OCI-M1 (cell line): ENCODE measurements around the gene TRIM71.

Source experiments
- DNase-seq: peaks from one replicate; lab custom pipeline; 2025; lab: John Stamatoyannopoulos, UW

TRIM71 gene

DNA sequence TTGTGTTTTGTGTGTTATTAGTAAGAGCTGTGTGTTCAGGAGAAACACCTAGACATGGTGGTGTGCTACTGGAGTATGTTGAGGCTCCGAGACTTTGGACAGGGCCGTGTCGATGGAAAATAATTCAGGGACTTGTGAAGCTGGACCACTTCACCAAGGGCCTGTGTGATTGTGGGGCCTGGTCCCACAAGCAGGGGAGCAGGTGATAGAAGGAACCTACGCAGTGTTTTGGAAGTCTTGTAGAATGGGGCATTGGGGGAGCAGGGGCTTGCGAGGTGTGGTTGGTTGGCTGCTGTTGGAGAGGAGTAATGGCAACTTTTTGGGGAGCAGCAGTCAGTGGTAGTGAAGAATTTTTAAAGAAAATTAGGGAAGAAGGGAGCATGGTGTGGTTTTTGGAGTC is 48.7 kb downstream of the TRIM71 start:
- no peak for DNase-seq

DNA sequence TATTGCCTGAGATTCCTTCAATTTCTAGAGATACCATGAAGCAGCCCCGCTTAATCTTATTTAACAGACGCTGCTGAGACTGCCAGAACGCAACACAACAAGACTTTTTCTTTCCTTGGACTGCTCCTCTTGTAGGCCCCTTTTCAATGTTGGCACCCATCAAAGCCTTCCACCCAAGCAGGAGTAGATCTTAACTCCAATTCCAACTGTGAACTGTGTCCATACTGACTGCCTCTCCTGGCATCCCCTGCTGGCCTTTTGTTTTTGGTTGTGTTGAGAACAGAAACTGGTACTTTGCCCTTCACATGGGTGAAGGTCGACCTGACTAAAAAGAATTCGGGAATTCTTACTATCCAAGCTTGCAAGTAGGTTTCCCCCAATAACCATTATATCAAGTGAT is 50.2 kb downstream of the TRIM71 start:
- DNase-seq: no peak

GRCh38 chr3:32868719-32869512 is 51.1 kb downstream of the TRIM71 start:
- DNase-seq: no peak

DNA sequence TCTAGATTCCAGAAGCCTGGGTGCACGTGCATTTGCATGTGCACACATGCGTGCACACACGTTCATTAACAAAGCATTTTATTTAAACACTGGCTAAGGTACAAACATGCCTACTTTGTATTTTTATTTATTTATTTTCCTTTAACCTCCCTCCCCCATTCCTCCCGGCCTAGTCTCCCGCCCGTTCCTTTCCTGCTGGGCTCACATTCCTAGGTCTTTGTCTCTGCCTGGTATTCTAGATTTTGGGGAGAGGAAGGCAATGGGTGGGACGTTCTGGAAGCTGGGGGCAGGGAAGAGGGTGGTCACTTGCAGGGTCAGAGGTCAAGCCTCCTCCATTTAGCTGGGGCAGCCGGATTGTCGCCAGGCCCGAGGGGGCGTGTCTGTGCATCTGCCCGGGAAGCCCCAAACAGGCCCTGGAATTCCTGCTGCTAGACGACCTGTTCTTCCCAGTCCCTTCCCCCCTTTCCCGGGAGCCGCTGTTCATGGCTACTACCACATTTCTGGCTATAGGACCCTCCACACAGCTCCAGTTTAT is 51.8 kb downstream of the TRIM71 start:
- no peak for DNase-seq

GRCh38 chr3:32870373-32871095 is 52.7 kb downstream of the TRIM71 start:
- DNase-seq: no peak

- DNase-seq: no peak
Measured at GRCh38 chr3:32871273-32871672, 53.5 kb downstream of the TRIM71 start.

DNA sequence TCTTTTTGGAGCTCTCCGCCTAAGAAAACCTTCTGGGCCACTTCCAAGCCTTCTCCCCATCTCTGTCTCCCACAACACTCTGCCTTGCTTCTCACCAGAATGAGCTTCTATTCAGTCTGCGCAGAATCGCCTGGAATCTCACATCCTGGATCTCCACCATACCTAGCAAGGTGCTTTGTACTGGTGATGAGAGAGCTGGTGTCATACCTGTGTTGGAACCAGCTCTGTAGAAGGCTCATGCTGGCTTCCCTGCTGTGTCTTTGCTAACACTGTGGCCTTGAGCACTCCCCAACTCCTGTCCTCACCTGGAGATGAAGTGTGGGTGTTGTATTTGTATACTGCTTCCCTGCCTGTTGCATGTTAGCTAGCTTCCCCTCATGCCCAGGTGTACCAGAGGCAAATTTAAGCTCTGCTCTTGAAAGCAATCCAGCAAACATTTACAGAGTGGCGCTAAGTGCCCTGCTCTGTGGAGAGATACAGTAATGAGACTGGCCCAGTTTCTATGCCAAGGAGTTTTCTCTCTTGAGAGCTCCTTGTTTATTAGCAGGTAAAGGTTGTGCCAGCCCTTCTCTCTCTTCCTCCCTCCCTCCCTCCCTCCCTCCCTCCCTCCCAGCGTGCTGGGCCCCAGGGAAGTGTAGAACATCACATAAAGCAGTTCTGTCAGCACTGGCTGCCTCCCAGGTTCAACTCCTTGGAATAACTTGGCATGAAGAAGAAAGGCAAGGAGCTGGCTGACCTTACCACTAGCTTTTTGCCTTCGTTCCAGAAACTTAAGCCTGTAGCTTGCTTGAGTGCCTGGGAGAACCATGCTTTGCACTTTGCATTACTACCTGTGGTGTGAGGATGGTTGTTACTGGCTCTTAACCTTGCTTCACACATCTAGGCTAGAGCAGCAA is 54.9 kb downstream of the TRIM71 start:
- no peak for DNase-seq

GRCh38 chr3:32873531-32874130 is 55.8 kb downstream of the TRIM71 start:
- DNase-seq: no peak

GRCh38 chr3:32876920-32877319 is 59.1 kb downstream of the TRIM71 start:
- no peak for DNase-seq

GRCh38 chr3:32877598-32877997 is 59.8 kb downstream of the TRIM71 start:
- no peak for DNase-seq

GRCh38 chr3:32880225-32880624 is 62.4 kb downstream of the TRIM71 start:
- no peak for DNase-seq

DNA sequence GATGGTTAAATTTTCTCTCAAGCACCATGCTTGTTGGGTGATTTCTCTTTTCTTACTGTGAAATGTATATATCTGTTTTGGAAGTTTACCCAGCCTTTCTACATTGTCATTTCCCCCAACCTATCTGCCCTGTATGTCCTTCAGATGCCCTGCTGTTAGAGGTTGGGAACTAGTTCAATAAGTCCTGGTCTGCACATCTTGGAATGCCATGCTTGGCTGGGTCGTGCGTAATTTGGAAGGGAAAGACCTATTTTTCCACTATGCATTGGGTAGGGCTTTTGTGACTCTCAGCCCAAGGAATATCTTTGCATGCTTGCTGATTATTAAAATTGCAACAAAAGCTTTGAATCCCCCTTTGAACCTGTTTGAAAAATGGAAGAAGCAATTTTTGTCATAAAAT is 63.8 kb downstream of the TRIM71 start:
- no peak for DNase-seq

DNA sequence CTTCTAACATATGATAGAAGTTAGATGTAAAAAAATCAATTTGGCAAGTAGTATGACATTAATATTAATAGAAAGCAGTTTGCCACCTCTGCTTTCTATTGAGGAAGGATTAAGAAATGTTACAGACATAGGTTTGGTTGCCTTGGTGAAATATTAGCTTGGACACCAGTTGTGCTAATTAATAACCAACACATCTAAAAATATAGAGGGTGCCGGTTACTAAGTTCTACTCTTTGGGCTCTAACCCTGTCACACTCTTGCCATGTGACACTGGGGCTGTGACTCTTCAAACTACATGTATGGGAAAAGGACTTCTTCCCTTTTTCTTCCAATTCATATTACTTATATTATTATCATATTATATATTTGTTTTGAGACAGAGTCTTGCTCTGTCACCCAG is 64.4 kb downstream of the TRIM71 start:
- no peak for DNase-seq

GRCh38 chr3:32882603-32883025 is 64.8 kb downstream of the TRIM71 start:
- DNase-seq: no peak

- no peak for DNase-seq
Measured at GRCh38 chr3:32883817-32884216, 66.0 kb downstream of the TRIM71 start.

- no peak for DNase-seq
Measured at GRCh38 chr3:32884591-32884990, 66.8 kb downstream of the TRIM71 start.

- DNase-seq: no peak
Measured at GRCh38 chr3:32885283-32885901, 67.6 kb downstream of the TRIM71 start.

- no peak for DNase-seq
Measured at GRCh38 chr3:32886296-32886695, 68.5 kb downstream of the TRIM71 start.

DNA sequence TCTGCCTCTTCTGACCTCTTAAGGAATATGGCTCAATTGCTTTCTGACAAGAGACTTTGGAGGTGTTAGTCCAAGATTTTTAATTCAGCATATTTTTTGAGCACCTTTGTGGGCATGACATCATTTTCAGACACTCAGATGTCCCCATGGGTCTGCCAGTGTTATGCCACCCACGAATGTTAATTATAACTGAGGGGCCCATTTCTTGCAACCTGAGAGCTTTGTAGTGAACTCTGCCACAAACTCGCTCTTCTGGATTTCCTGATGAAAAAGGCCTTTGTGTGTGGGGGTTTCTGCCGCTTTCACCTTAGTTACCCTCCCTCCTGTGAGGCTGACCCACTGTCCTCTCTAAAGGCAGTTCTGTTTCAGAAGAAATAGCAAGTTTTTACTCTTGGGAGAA is 69.1 kb downstream of the TRIM71 start:
- DNase-seq: no peak

DNA sequence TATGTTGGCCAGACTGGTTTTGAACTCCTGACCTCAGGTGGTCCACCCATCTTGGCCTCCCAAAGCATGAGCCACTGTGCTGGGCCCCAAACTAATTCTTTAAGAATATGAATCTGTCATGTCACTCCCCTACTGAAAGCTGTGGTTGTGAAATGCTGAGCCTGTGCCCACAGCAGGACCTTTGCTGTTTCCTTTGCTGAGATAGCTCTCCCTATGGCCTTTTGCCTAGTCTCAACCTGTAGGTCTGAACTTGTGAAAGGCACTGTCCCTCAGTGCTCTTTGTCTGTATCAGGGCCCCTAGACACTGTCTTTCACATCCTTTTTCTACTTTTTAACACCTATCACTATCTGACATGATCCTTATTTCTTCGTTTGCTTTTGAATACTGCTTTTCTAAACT is 70.9 kb downstream of the TRIM71 start:
- no peak for DNase-seq
